ENCODE data around the gene KCNJ6.
"Not testable (repeated sequence)": the region's sequence is repeated elsewhere in the genome, so short reads cannot be mapped to it uniquely, and the experiment has no call there.

The KCNJ6 gene

DNA sequence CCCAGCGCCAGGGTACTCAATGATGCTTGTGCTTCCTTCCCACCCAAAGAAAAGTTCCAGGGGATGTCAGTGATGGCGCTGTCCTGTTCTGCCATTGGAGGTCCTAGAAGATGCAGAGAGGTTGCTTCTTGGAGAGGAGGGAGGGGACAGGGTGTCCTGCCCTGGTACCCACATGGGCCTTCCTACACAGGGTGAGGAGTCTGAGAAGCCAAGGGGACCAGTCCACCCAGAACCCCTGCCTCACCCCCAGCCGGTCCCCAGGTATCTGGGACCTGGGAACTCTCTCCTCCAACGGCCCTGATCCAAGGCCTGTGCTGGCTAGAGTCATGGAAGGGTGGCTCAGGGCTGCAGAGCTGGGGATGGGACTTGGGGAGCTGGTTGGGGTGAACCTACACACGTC is 259.4 kb downstream of the KCNJ6 start:
- DNase-seq (ENCODE audit: low read depth in 2 of 2), result no peak
- H3K4me3 ChIP-seq (replicated peaks in 1 of 2; ENCODE audit: low read depth in 2 of 2, low read length in 2 of 2), result no peak overlapping the region
- TF ChIP-seq, protein P1, sequence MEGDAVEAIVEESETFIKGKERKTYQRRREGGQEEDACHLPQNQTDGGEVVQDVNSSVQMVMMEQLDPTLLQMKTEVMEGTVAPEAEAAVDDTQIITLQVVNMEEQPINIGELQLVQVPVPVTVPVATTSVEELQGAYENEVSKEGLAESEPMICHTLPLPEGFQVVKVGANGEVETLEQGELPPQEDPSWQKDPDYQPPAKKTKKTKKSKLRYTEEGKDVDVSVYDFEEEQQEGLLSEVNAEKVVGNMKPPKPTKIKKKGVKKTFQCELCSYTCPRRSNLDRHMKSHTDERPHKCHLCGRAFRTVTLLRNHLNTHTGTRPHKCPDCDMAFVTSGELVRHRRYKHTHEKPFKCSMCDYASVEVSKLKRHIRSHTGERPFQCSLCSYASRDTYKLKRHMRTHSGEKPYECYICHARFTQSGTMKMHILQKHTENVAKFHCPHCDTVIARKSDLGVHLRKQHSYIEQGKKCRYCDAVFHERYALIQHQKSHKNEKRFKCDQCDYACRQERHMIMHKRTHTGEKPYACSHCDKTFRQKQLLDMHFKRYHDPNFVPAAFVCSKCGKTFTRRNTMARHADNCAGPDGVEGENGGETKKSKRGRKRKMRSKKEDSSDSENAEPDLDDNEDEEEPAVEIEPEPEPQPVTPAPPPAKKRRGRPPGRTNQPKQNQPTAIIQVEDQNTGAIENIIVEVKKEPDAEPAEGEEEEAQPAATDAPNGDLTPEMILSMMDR (IDR thresholded peaks at IDR 0.05; ENCODE audit: low read depth, low read length), result no peak

DNA sequence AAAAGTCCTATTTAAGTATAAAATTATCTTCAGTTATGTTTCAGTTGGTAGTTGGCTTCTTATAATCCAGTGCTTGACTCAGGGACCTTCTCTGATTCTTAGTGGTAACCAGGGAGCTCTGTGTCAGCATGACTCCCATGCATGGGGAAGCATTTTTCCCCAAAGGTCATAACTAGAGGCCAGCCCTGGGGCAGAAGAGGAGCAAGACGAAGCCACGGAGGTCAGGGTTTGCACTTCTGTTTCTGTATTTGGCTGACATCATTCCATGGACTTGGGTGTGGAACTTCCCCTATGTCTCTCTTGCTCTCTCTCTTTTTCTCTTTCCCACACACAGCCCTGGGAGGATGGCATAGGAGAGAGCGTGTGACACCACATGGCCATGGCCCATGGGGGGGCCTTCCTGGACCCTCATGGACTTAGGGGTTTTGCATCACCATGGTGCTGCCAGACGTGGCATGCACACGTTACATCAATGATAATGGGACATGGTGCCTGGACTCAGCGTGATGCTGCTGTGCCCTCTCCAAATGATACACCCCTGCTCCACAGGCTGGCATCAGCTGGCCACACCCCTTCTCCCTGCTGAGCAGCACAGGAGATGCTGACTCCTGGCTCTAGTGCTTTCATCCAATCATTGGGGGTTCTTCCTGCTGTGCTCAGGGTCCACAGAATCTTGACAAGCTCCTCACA is 260.5 kb downstream of the KCNJ6 start:
- H3K4me3 ChIP-seq (replicated peaks in 1 of 2; ENCODE audit: low read depth in 2 of 2, low read length in 2 of 2), result no peak overlapping the region
- TF ChIP-seq, protein P1 (IDR thresholded peaks at IDR 0.05; ENCODE audit: low read depth, low read length), result no peak
- DNase-seq (ENCODE audit: low read depth in 2 of 2), result no peak

DNA sequence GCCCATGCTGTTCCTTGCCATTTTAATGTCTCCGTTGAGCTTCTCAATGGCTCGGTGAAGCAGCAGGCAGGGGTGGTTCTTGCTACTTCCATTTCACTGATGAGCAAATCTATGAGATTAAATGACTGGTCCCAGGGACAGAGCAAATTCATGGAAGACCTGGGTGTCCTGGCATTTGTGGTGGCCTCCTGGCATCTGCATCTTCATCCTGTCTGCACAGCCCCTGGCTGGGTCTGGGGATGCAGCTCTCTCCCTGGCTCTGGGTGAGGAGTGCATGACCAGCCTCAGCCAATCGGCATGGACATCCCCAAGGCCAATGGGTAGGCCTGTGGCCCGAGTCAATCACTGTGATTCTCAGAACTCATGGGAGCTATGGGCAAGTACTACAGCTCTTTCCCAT is 261.7 kb downstream of the KCNJ6 start:
- TF ChIP-seq, protein P1 (IDR thresholded peaks at IDR 0.05; ENCODE audit: low read depth, low read length), result no peak
- H3K4me3 ChIP-seq (replicated peaks in 1 of 2; ENCODE audit: low read depth in 2 of 2, low read length in 2 of 2), result no peak overlapping the region
- no peak for DNase-seq (ENCODE audit: low read depth in 2 of 2)

DNA sequence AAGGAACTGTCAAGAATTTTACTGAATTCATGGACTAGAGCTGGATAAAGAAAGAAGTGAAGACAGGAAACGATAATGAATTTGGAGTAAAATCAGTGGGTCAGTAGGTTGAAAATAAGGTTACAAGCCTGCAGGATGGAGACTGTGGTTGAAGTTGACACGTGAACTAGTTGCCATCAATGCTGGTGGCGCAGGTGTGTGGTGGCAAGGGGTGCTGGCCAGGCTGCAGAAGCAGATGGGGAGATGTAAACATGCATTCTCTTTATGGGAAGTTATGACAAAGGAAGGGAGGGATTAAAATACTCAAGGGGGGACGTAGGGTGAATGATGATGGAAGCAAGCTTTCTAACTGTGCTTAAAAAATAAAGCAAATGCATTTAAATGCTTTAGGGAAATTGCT is 263.1 kb downstream of the KCNJ6 start:
- H3K4me3 ChIP-seq (replicated peaks in 1 of 2; ENCODE audit: low read depth in 2 of 2, low read length in 2 of 2), result no peak overlapping the region
- no peak for DNase-seq (ENCODE audit: low read depth in 2 of 2)
- TF ChIP-seq, protein P1 (IDR thresholded peaks at IDR 0.05; ENCODE audit: low read depth, low read length), result no peak

DNA sequence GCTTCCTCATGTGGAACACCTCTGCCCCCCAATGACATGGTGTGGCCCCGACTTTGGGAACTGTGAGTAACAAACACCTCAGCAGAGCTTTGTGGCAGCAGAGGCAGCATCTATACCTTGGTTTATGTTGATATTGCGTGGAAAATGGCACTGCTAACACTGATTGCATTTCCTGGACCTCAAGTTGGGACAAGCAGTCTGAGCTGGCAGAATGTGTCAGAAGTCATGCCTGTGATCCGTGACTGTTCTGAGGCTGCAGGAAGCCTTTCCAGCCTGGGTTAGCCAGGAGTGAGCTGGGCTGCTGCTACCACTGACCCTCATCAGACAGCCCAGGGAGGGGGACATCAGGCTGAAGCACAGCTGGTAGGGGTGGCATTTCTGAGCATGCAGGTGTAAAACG is 268.5 kb downstream of the KCNJ6 start:
- no peak overlapping the region for H3K4me3 ChIP-seq (replicated peaks in 1 of 2; ENCODE audit: low read depth in 2 of 2, low read length in 2 of 2)
- no peak for DNase-seq (ENCODE audit: low read depth in 2 of 2)
- TF ChIP-seq, protein P1 (IDR thresholded peaks at IDR 0.05; ENCODE audit: low read depth, low read length), result no peak

DNA sequence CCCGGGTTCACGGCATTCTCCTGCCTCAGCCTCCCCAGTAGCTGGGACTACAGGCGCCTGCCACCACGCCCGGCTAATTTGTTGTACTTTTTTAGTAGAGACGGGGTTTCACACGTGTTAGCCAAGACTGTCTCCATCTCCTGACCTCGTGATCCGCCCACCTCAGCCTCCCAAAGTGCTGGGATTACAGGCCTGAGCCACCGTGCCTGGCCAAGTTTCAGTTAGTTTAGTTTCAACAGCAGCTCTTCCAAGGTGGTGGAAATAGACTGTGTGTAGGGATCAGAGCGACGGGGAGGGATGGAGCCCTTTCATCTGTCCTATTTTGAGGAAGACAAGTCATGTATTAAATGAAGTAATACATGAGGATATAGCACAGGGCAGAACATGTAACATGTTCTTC is 269.5 kb downstream of the KCNJ6 start:
- not testable (repeated sequence) for DNase-seq (ENCODE audit: low read depth in 2 of 2); H3K4me3 ChIP-seq (replicated peaks in 1 of 2; ENCODE audit: low read depth in 2 of 2, low read length in 2 of 2)

DNA sequence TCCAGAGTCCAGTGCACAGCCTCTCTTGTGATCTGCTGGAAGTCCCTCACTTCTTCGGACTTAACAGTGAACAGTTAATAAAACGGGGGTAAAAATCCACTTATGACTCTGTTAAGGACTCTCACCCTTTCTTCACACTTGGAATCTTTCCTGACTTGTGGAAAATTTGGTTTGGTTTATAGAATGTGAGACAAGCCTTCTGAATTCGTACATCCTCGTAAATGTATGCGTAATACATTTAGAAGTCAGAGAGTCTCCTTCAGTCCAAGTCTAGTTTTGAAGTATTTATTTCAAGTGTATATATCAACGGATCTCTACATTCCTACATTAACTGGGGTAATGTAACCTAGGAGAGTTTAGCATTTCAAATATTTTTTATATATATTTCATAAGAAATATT is 270.4 kb downstream of the KCNJ6 start:
- DNase-seq (ENCODE audit: low read depth in 2 of 2), result no peak
- TF ChIP-seq, protein P1 (IDR thresholded peaks at IDR 0.05; ENCODE audit: low read depth, low read length), result no peak
- H3K4me3 ChIP-seq (replicated peaks in 1 of 2; ENCODE audit: low read depth in 2 of 2, low read length in 2 of 2), result no peak overlapping the region

All from cardiac fibroblast (primary cell).